OCI-LY1 (cell line): ENCODE results near the gene MYO3B.

ENCODE experiments used
- CTCF ChIP-seq: fragments of 200-600 bp; sonication (generic), shearing (Covaris generic); IDR thresholded peaks from 2 replicates; pipeline ENCODE4 v1.5.1; 2017; ENCODE audit warnings: mild to moderate bottlenecking, antibody characterized with exemption, low read length, moderate library complexity, mixed read lengths
- EZH2 ChIP-seq: fragments of 200-600 bp; sonication (generic), shearing (Covaris generic); IDR thresholded peaks from 2 replicates; pipeline ENCODE4 v1.8.0; 2017; ENCODE audit warnings: borderline replicate concordance, mixed run types, mild to moderate bottlenecking, antibody characterized with exemption, low read length, moderate library complexity, mixed read lengths

- TF ChIP-seq CTCF (no peak), EZH2 (no peak)
These were observed 86.9 kb downstream of the MYO3B start for GRCh38 chr2:170264865-170265264.
